ENCODE results near the gene BCL2L2.
A peak's percentile ranks its signal among the peaks of the same experiment; 100 is the strongest.
"Not testable (repeated sequence)": the region's sequence is repeated elsewhere in the genome, so short reads cannot be mapped to it uniquely, and the experiment has no call there.

BCL2L2 gene

DNA sequence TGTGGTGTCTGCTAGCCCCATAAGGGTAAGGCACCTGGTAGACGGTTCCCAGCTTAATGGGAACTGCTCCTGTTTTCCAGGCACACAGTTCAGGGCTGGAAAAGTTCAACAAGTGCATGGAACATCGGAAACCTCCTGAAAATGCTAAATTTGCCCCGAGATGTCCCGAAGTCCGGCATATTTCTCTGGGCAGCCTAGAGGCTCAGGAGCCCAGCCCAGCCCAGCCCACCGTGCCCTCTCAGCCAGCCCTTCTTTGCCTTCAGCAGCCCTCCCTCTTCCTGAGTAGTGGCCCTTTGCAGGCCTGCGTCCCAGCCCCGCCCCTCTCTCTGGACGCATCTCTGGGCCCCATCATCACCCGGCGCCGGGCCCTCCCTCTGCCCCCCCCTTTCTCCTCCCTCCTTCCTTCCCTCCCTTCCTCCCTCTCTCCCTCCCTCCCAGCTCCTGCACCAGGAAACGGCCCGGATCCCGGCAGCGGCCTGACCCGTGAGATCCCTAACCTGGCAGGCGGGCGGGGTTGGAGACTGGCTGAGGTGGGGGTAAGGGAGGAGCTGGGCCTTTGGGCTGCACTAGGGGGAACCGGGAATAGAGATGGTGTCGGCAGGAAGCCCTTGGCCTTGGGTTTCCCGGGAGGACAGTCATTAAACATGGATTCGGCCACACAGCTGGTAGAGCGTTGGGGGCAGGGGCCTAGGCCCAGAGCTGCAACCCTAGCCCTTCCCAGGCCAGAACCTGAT lies at the start of gene BCL2L2:
BCL2L2 (plus strand) TSS at position 422 of the 734 bp plus-strand sequence. CDS start 935 bp downstream, outside the sequence.
- H3K9me3 ChIP-seq (ENCODE audit: control insufficient read depth, insufficient read depth, low read length): no peaks in the 10 kb centered on the region
- H3K9ac ChIP-seq (ENCODE audit: low read depth, low read length): peak within 1 kb of the TSS; percentile 94
- no peaks in the 10 kb centered on the region; the same call in 1 of the 2 replicates for H3K4me1 ChIP-seq (ENCODE audit: insufficient read depth, low read length)
- no peaks in the 10 kb centered on the region for H3K36me3 ChIP-seq (ENCODE audit: insufficient read depth, low read length)

DNA sequence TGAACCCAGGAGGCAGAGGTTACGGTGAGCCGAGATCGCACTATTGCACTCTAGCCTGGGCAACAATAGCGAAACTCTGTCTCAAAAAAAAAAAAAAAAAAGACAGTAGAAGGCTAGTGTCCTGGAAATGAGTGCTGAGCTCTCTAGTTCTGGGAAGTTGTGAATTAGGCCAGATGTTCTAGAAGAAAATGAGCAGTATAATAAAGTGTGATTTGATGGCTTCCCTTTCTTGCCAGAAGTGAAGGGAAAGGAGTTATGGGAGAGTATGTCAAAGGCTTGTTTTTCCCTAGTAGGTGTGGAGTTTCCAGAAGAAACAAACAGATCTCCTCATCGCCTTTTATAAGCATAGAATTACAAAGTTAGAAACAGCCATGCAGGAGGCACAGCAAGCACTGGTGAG lies 48.4 kb upstream of the BCL2L2 start:
- Histone ChIP-seq H3K4me1 (ENCODE audit: insufficient read depth, low read length) (peaks cover 1% of the 10 kb centered on the region; the same call in 1 of the 2 replicates), H3K9ac (ENCODE audit: low read depth, low read length) (no peak overlapping the region), H3K36me3 (ENCODE audit: insufficient read depth, low read length) (no peaks in the 10 kb centered on the region), H3K9me3 (ENCODE audit: control insufficient read depth, insufficient read depth, low read length) (no peaks in the 10 kb centered on the region; the same call in 1 of the 2 replicates)

GRCh38 chr14:23259426-23259825 lies 47.2 kb upstream of the BCL2L2 start:
- no peaks in the 10 kb centered on the region for H3K4me1 ChIP-seq (ENCODE audit: insufficient read depth, low read length)
- no peaks in the 10 kb centered on the region for H3K36me3 ChIP-seq (ENCODE audit: insufficient read depth, low read length)
- H3K9me3 ChIP-seq (ENCODE audit: control insufficient read depth, insufficient read depth, low read length): no peaks in the 10 kb centered on the region; the same call in 1 of the 2 replicates
- no peak overlapping the region for H3K9ac ChIP-seq (ENCODE audit: low read depth, low read length)

DNA sequence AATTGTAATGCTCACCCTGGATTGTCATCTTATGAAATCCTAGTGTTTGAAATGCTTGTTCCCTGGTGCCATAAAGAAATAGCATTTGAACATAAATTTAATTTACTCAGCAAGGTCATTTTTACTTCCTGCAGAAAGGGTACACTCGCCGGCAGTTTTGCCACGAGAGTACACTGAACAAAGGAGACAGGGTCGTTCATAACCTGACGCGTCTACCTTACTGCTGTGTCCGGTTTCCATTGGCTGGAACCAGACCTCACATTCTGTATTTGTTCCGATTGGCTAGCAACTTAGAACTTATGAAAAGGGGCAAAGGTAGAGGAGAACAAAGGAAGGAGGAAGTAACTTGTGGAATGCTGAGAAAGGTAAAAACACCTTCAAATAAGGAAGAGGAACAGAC lies 45.8 kb upstream of the BCL2L2 start:
- not testable (repeated sequence) for H3K9me3 ChIP-seq (ENCODE audit: control insufficient read depth, insufficient read depth, low read length); H3K4me1 ChIP-seq (ENCODE audit: insufficient read depth, low read length); H3K36me3 ChIP-seq (ENCODE audit: insufficient read depth, low read length); H3K9ac ChIP-seq (ENCODE audit: low read depth, low read length)

DNA sequence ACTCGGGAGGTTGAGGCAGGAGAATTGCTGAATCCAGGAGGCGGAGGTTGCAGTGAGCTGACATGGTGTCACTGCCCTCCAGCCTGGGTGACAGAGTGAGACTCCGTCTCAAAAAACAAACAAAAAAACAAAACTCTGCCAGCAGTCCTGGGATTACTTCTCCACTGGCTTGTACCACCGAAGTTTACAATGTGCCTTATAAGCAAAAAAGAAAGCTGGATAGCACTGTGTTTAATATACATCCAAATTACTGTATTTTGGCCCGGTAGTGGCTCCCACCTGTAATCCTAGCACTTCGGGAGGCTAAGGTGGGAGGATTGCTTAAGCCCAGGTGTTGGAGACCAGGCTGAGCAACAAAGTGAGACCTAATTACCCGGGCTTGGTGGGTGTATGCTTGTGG lies 37.4 kb upstream of the BCL2L2 start:
- Histone ChIP-seq H3K9ac (ENCODE audit: low read depth, low read length) (no peak overlapping the region), H3K36me3 (ENCODE audit: insufficient read depth, low read length) (no peaks in the 10 kb centered on the region), H3K4me1 (ENCODE audit: insufficient read depth, low read length) (no peaks in the 10 kb centered on the region), H3K9me3 (ENCODE audit: control insufficient read depth, insufficient read depth, low read length) (no peaks in the 10 kb centered on the region)

- no peaks in the 10 kb centered on the region for H3K36me3 ChIP-seq (ENCODE audit: insufficient read depth, low read length)
- H3K9me3 ChIP-seq (ENCODE audit: control insufficient read depth, insufficient read depth, low read length): no peaks in the 10 kb centered on the region
- H3K4me1 ChIP-seq (ENCODE audit: insufficient read depth, low read length): peaks cover 8% of the 10 kb centered on the region
- no peak overlapping the region for H3K9ac ChIP-seq (ENCODE audit: low read depth, low read length)
Observed at GRCh38 chr14:23275412-23275811, 31.2 kb upstream of the BCL2L2 start.

GRCh38 chr14:23277189-23277588 lies 29.4 kb upstream of the BCL2L2 start:
- no peak overlapping the region for H3K9ac ChIP-seq (ENCODE audit: low read depth, low read length)
- H3K4me1 ChIP-seq (ENCODE audit: insufficient read depth, low read length): peaks cover 8% of the 10 kb centered on the region
- H3K9me3 ChIP-seq (ENCODE audit: control insufficient read depth, insufficient read depth, low read length): no peaks in the 10 kb centered on the region
- H3K36me3 ChIP-seq (ENCODE audit: insufficient read depth, low read length): no peaks in the 10 kb centered on the region

GRCh38 chr14:23277928-23278327 lies 28.7 kb upstream of the BCL2L2 start:
- H3K36me3 ChIP-seq (ENCODE audit: insufficient read depth, low read length); H3K9ac ChIP-seq (ENCODE audit: low read depth, low read length); H3K9me3 ChIP-seq (ENCODE audit: control insufficient read depth, insufficient read depth, low read length); H3K4me1 ChIP-seq (ENCODE audit: insufficient read depth, low read length): not testable (repeated sequence)

DNA sequence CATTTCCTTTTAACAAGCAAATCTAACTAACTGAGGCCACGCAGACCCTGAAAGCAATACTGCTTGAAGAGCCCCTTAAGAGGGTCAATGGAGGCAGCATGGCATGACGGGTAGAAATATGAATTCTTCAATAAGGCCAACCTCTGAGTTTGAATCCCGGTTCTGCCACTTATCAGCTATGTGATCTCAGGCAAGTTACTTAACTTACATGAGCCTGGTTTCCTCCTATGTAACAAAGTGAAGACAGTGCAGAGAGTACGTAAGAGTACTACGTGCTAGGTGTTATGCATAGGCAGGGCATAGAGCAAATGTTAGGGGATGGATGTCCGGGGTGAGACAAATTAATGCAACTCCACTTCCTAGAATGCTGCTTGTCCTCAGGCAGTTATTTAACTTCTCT lies 25.4 kb upstream of the BCL2L2 start:
- H3K4me1 ChIP-seq (ENCODE audit: insufficient read depth, low read length): peaks cover 8% of the 10 kb centered on the region
- H3K9ac ChIP-seq (ENCODE audit: low read depth, low read length): no peak overlapping the region
- no peaks in the 10 kb centered on the region for H3K9me3 ChIP-seq (ENCODE audit: control insufficient read depth, insufficient read depth, low read length)
- no peaks in the 10 kb centered on the region for H3K36me3 ChIP-seq (ENCODE audit: insufficient read depth, low read length)

DNA sequence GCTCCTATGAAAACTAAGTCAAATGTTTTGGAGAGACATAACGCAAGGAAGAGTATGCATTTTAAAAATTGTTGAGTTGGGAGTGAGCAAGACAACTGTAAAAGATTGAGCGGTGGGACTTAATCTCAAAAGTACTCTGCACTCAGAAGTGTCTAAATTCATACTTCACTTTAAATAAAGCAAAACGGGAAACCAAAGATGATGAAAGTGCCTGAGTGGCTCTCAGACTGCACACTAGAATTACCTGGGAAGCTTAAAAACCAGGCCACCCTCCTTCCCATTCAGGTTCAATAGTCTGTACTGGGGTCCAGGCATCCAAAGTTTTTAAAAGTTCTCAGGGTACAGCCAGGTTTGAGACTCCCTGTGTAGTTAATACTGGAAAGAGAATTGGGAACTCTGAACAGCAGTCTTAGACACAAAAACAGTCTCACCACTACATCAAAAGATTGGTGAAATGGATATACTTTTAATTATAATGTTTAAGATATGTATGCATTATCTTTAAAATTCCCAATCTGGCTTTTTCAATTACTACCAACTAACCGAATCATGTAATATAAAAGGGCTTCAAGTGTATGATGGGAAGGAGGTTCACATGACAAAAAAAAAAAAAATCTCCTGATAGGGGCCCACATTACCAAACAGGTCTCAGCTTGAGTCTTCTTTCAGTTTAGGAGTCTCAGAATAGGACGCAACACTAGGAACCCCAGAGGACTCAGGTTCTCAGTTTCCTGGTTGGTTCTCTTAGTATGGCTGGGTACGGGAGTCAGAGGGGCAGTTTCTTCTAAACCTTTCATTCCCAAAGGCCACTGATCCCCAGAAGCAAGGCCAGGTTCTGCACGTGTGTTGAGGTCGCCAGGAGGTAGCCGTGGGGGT lies 21.7 kb upstream of the BCL2L2 start:
- H3K4me1 ChIP-seq (ENCODE audit: insufficient read depth, low read length): peaks cover 5% of the 10 kb centered on the region
- no peaks in the 10 kb centered on the region for H3K9me3 ChIP-seq (ENCODE audit: control insufficient read depth, insufficient read depth, low read length)
- no peaks in the 10 kb centered on the region for H3K36me3 ChIP-seq (ENCODE audit: insufficient read depth, low read length)
- H3K9ac ChIP-seq (ENCODE audit: low read depth, low read length): peak overlapping the region; percentile 76

DNA sequence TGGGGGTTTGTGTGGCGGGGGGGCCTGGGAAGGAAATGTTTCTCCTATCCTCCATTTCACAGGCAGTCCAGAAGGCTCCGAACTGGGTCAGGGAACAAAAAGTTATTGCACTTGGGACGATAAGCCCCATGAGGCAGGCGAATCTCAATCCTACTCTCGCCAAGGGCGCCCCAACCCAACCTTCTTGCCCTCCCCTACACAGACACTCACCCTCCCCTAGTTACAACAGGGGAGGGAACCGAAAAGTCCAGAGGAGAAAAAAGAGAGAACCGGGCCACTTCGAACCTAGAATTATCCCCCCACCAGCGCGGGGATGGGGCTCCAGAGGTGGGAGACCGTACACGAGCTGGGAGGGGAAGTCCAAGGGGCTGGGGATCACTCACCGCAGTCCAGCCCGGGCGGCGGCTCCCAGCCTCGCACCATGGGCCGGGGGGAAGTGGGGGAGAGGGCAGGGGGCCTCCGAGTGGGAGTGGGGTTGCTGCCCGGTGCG lies 21.1 kb upstream of the BCL2L2 start:
- Histone ChIP-seq H3K36me3 (ENCODE audit: insufficient read depth, low read length) (no peaks in the 10 kb centered on the region), H3K9ac (ENCODE audit: low read depth, low read length) (peak overlapping the region; percentile 76), H3K9me3 (ENCODE audit: control insufficient read depth, insufficient read depth, low read length) (no peaks in the 10 kb centered on the region), H3K4me1 (ENCODE audit: insufficient read depth, low read length) (no peaks in the 10 kb centered on the region)

- H3K4me1 ChIP-seq (ENCODE audit: insufficient read depth, low read length): no peaks in the 10 kb centered on the region
- peak within 1 kb of the TSS; percentile 76 for H3K9ac ChIP-seq (ENCODE audit: low read depth, low read length)
- no peaks in the 10 kb centered on the region for H3K9me3 ChIP-seq (ENCODE audit: control insufficient read depth, insufficient read depth, low read length)
- H3K36me3 ChIP-seq (ENCODE audit: insufficient read depth, low read length): no peaks in the 10 kb centered on the region
Observed at GRCh38 chr14:23286020-23286901, 20.4 kb upstream of the BCL2L2 start, which contains the start of gene HOMEZ. Gene HOMEZ (minus strand): TSS chr14:23286132. CDS start chr14:23285952, 180 bp downstream.

DNA sequence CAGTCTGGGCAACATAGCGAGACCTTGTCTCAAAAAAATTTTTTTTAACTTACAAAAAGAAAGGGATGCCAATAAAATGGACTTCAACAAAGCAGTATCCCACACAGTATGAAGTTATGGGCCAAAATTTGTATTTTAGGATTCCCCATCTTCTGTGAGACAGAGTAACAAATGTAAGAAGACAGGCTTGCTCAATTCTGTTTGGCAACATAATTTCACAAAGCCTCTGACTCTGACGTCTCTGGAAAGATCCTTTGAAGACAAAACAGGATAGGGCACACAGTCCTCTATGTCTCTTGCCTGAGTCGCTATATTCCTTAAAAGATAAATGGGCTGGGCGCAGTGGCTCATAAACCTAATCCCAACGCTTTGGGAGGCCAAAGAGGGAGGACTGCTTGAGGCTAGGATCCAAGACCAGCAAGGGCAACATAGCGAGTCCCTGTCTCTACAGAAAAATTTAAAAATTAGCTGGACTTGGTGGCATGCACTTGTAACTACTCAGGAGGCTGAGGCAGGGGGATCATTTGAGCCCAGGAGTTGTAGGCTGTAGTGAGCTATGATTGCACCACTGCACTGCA lies 19.6 kb upstream of the BCL2L2 start:
- peak overlapping the region; percentile 76; the same call in 1 of the 2 replicates for H3K9ac ChIP-seq (ENCODE audit: low read depth, low read length)
- H3K36me3 ChIP-seq (ENCODE audit: insufficient read depth, low read length): no peaks in the 10 kb centered on the region
- H3K4me1 ChIP-seq (ENCODE audit: insufficient read depth, low read length): no peaks in the 10 kb centered on the region
- no peaks in the 10 kb centered on the region for H3K9me3 ChIP-seq (ENCODE audit: control insufficient read depth, insufficient read depth, low read length)
